HepG2 (cell line): ENCODE results near the gene GPSM1. TPM values are rescaled to one million over a fixed set of nuclear protein-coding genes. Genes with fewer than 3 reads are reported as not detected.

Experiments used
- ATAC-seq: fragments of 200-7000 bp; cut with Tn5 transposase; 3 replicates; pipeline ENCODE4 v1.9.1; 2020; ENCODE audit warnings: mild to moderate bottlenecking, moderate library complexity
- BruUV-seq: library from RNA; stranded (reverse); fragments of 400-500 nt; replicated peaks from 2 replicates; lab custom pipeline; 2021; lab: Mats Ljungman, UMichigan
- CTCF ChIA-PET: fragments of 300-600 bp; formaldehyde crosslinking; extraction: SDS; loops from one replicate; lab custom pipeline; 2021; ENCODE audit warnings: low total read pairs, inconsistent platforms, low intra/inter-chr PET ratio; lab: Yijun Ruan, JAX
- POLR2A ChIA-PET: fragments of 350-600 bp; sonication (Branson Sonifier 250); formaldehyde crosslinking; loops from one replicate; lab custom pipeline; 2020; ENCODE audit warnings: antibody characterized with exemption, inconsistent platforms; lab: Yijun Ruan, JAX
- DNase-seq: peaks from one replicate; pipeline ENCODE4 v3.0.0-alpha.2; 2015; ENCODE audit warnings: low spot score
- FAIRE-seq: peaks from 3 replicates; lab custom pipeline; 2011; peaks lifted over from hg19 to GRCh38; lab: Jason Lieb, UNC
- H2AFZ ChIP-seq: one replicate; pipeline ENCODE4 v1.6.1; 2011; ENCODE audit warnings: low read length, inconsistent platforms
- H3K27ac ChIP-seq: fragments of 300-600 bp; 3 replicates; pipeline ENCODE4 v1.8.0; 2011; ENCODE audit warnings: mixed run types, mild to moderate bottlenecking, mixed read lengths, low read length, inconsistent platforms; ENCODE audit not compliant: insufficient read depth; ENCODE audit errors: extremely low read length
- H3K27me3 ChIP-seq, 2 experiments: fragments of 200-600 bp in 1 of 2; 2 replicates in 1 of 2; 3 replicates in 1 of 2; pipeline versions ENCODE4 v1.6.0 to v1.8.0; 2011; ENCODE audit warnings: low read length in 2 of 2, mild to moderate bottlenecking in 2 of 2, moderate library complexity in 2 of 2, inconsistent platforms in 1 of 2; ENCODE audit not compliant: insufficient read depth in 2 of 2, control insufficient read depth in 1 of 2
- H3K36me3 ChIP-seq, 2 experiments: fragments of 200-600 bp in 1 of 2; replicated peaks in 1 of 2; 2 replicates in 1 of 2; 3 replicates in 1 of 2; pipeline versions ENCODE4 v1.5.1 to v1.8.0; 2011; ENCODE audit warnings: low read length in 2 of 2, inconsistent platforms in 1 of 2; ENCODE audit not compliant: insufficient read depth in 2 of 2, control insufficient read depth in 1 of 2
- H3K4me1 ChIP-seq: 2 replicates; pipeline ENCODE4 v1.5.1; 2012; ENCODE audit warnings: low read length, inconsistent platforms; ENCODE audit not compliant: insufficient read depth
- H3K4me2 ChIP-seq: 2 replicates; pipeline ENCODE4 v1.6.0; 2011; ENCODE audit warnings: low read depth, low read length, inconsistent platforms
- H3K4me3 ChIP-seq, 3 experiments: fragments of 200-600 bp in 1 of 3; sonication (generic), shearing (Covaris generic) in 1 of 3; replicated peaks in 1 of 3; 2 replicates each; pipeline ENCODE4 v1.5.1; 2011 to 2016; ENCODE audit warnings: low read length in 3 of 3, inconsistent platforms in 2 of 3, low read depth in 2 of 3, mild to moderate bottlenecking in 2 of 3, control low read depth in 1 of 3, mixed read lengths in 1 of 3; ENCODE audit not compliant: insufficient read depth in 1 of 3
- H3K79me2 ChIP-seq: one replicate; pipeline ENCODE4 v1.6.1; 2011; ENCODE audit warnings: low read length, inconsistent platforms; ENCODE audit not compliant: insufficient read depth
- H3K9ac ChIP-seq: 2 replicates; pipeline ENCODE4 v1.6.0; 2011; ENCODE audit warnings: mild to moderate bottlenecking, low read depth, low read length, inconsistent platforms; ENCODE audit not compliant: insufficient read depth
- H3K9me3 ChIP-seq: 2 replicates; pipeline ENCODE4 v1.5.1; 2012; ENCODE audit warnings: mild to moderate bottlenecking, low read length
- H4K20me1 ChIP-seq: 2 replicates; pipeline ENCODE4 v1.6.0; 2011; ENCODE audit warnings: inconsistent platforms, mild to moderate bottlenecking, low read length, moderate library complexity; ENCODE audit not compliant: insufficient read depth
- AGO2 ChIP-seq: fragments of 200-400 bp; formaldehyde crosslinking; optimal IDR thresholded peaks from 2 replicates; pipeline ENCODE3; 2017; ENCODE audit warnings: mild to moderate bottlenecking, low read depth, low read length, moderate library complexity
- PHF5A ChIP-seq: IDR thresholded peaks from one replicate; pipeline ENCODE4 v1.6.1; 2018; ENCODE audit warnings: low read depth, missing genetic modification reagents; ENCODE audit not compliant: unreplicated experiment
- ZBTB39 ChIP-seq: sonication (generic); formaldehyde crosslinking; IDR thresholded peaks from 2 replicates; pipeline ENCODE4 v1.5.0; 2020; ENCODE audit warnings: missing genetic modification reagents
- ZNF12 ChIP-seq: sonication (generic); formaldehyde crosslinking; IDR thresholded peaks from 2 replicates; pipeline ENCODE4 v1.5.0; 2020; ENCODE audit warnings: missing genetic modification reagents
- ZNF414 ChIP-seq: sonication (generic); formaldehyde crosslinking; IDR thresholded peaks from 2 replicates; pipeline ENCODE4 v1.5.0; 2020; ENCODE audit warnings: missing genetic modification reagents
- ZNF546 ChIP-seq: sonication (generic); formaldehyde crosslinking; conservative IDR thresholded peaks from 2 replicates; pipeline ENCODE4 v1.8.1; 2023; ENCODE audit warnings: mild to moderate bottlenecking, missing genetic modification reagents
- ZNF607 ChIP-seq: sonication (generic); formaldehyde crosslinking; IDR thresholded peaks from 2 replicates; pipeline ENCODE4 v1.5.1; 2020; ENCODE audit warnings: missing genetic modification reagents, mild to moderate bottlenecking, borderline replicate concordance
- WGBS: methylation state at CpG from one replicate; pipeline ENCODE4 v1.1.6; 2017; ENCODE audit warnings: low lambda C conversion rate; 5-methylcytosine and 5-hydroxymethylcytosine counted together
- in situ Hi-C: cut with HindIII; loops from 2 replicates; pipeline ENCODE4 v1.10.0; 2017; ENCODE audit warnings: low pct_unique_long_range_greater_than_20kb; ENCODE audit not compliant: extremely low pct_ligation_motif_present
- intact Hi-C: fragments of 100-400 bp; cut with micrococcal nuclease; formaldehyde crosslinking; loops from one replicate; pipeline ENCODE4 v1.10.0; 2022; ENCODE audit not compliant: unreplicated experiment
- polyA plus RNA-seq, 8 experiments: library from polyadenylated mRNA; depleted of rRNA in 3 of 8; stranded (reverse) in 7 of 8; unstranded in 1 of 8; fragments of >200 nt; fragmentation: Illumina TruSeq in 4 of 8; extraction: Trizol in 4 of 8; gene quantifications; 2 replicates each; pipeline versions ENCODE4 v1.2.1 to v1.2.3, GENCODE V29; 2011 to 2016; ENCODE audit warnings: low read depth in 4 of 8, missing spikeins in 1 of 8, mixed read lengths in 1 of 8; ENCODE audit not compliant: insufficient read depth in 1 of 8
- total RNA-seq, 5 experiments: library from RNA; depleted of rRNA; stranded (reverse); fragments of >200 nt; fragmentation: Illumina TruSeq; extraction: Trizol; gene quantifications; 2 replicates each; pipeline ENCODE4 v1.2.3, GENCODE V29; 2016; ENCODE audit warnings: low read depth in 1 of 5

The GPSM1 gene
- total and polyA plus RNA-seq, 2 of the 13 experiments (the other 11 are each of a cell fraction or from before 2014, with no cell fraction given) = 1.0 to 2.4 TPM

GRCh38 chr9:136379891-136380290 lies 52.6 kb downstream of the GPSM1 start:
- Histone ChIP-seq H3K27ac (no peak overlapping the region), H3K4me3 (no peak overlapping the region), H3K4me2 (no peak overlapping the region), H3K9me3 (no peaks in the 10 kb centered on the region), H3K4me1 (0 out of 2 replicates have a peak, but pooled peaks cover 7% of the 10 kb centered on the region), H3K9ac (no peak overlapping the region), H2AFZ (no peak overlapping the region), H3K79me2 (no peaks in the 10 kb centered on the region), H3K27me3 (no peaks in the 10 kb centered on the region), H3K36me3 (peaks cover 20 to 37% of the 10 kb centered on the region in 2 experiments; a peak in 3 of 5 replicates), H4K20me1 (no peaks in the 10 kb centered on the region)
- intact Hi-C loops (no loop called here), in situ Hi-C loops (no loop called here)
- no peak for ATAC-seq
- CTCF ChIA-PET = no interaction called here
- no peak for TF ChIP-seq ZNF546 (CRISPR knock-in tag)
- no peak for TF ChIP-seq ZNF12
- no TSS peak for BruUV-seq
- POLR2A ChIA-PET = no interaction called here
- no peak for FAIRE-seq
- WGBS = 100% methylated on average over 3 of the region's 11 CpGs
- no peak for DNase-seq

GRCh38 chr9:136380381-136380780 lies 53.0 kb downstream of the GPSM1 start:
- Histone ChIP-seq H3K9me3 (no peaks in the 10 kb centered on the region), H3K27ac (no peak overlapping the region), H3K4me3 (no peak overlapping the region), H3K4me2 (no peak overlapping the region), H3K36me3 (peaks cover 20 to 41% of the 10 kb centered on the region in 2 experiments; a peak in 3 of 5 replicates), H3K79me2 (no peaks in the 10 kb centered on the region), H2AFZ (no peak overlapping the region), H3K27me3 (no peaks in the 10 kb centered on the region), H3K4me1 (0 out of 2 replicates have a peak, but pooled peaks cover 7% of the 10 kb centered on the region), H3K9ac (no peak overlapping the region), H4K20me1 (no peaks in the 10 kb centered on the region)
- intact Hi-C loops (no loop called here), in situ Hi-C loops (no loop called here)
- 100% methylated on average over 1 of the region's 17 CpGs for WGBS
- DNase-seq = no peak
- BruUV-seq = no TSS peak
- no peak for FAIRE-seq
- ATAC-seq = no peak
- TF ChIP-seq ZBTB39 (CRISPR knock-in tag) (no peak), ZNF607 (CRISPR knock-in tag) (no peak), PHF5A (CRISPR knock-in tag) (no peak), AGO2 (peak; percentile 66), ZNF414 (CRISPR knock-in tag) (no peak)
- POLR2A ChIA-PET = interaction anchor here (1.3 kb wide), 1 partner anchor 17 kb away, joined by 3 read pairs; the partner anchor contains the start of gene DNLZ
- CTCF ChIA-PET = no interaction called here
